AG04450 (cell line): ENCODE results near the gene GLUD1. TPM values are rescaled to one million over a fixed set of nuclear protein-coding genes. Genes with fewer than 3 reads are reported as not detected.
A peak's percentile ranks its signal among the peaks of the same experiment; 100 is the strongest.
"Not testable (repeated sequence)": the region's sequence is repeated elsewhere in the genome, so short reads cannot be mapped to it uniquely, and the experiment has no call there.

Source experiments
- CTCF ChIA-PET: fragments of 300-600, 350-600 bp; formaldehyde crosslinking; extraction: SDS; loops from one replicate; lab custom pipeline; 2022; ENCODE audit warnings: antibody characterized with exemption, inconsistent platforms; lab: Charles Lee
- POLR2A ChIA-PET: fragments of 350-600 bp; formaldehyde crosslinking; extraction: SDS; loops from one replicate; lab custom pipeline; 2021; ENCODE audit warnings: antibody characterized with exemption, inconsistent platforms; lab: Yijun Ruan, JAX
- DNase-seq: peaks from one replicate; pipeline ENCODE4 v3.0.0-alpha.2; 2011; ENCODE audit warnings: low read depth, low spot score
- H3K27ac ChIP-seq: one replicate; pipeline ENCODE4 v1.5.1; 2012; ENCODE audit warnings: low read depth, low read length, control low read depth
- H3K27me3 ChIP-seq: one replicate; pipeline ENCODE4 v1.6.0; 2012; ENCODE audit warnings: low read length; ENCODE audit not compliant: control insufficient read depth, insufficient read depth
- H3K4me3 ChIP-seq: 2 replicates; pipeline ENCODE4 v1.5.1; 2011; ENCODE audit warnings: mild to moderate bottlenecking, low read depth, low read length, control low read depth
- H3K9me3 ChIP-seq: 2 replicates; pipeline ENCODE4 v1.5.1; 2012; ENCODE audit warnings: low read length; ENCODE audit not compliant: control insufficient read depth, insufficient read depth
- CTCF ChIP-seq: IDR thresholded peaks from 2 replicates; pipeline ENCODE4 v1.5.1; 2011; ENCODE audit warnings: low read depth, low read length, control low read depth, inconsistent platforms
- polyA minus RNA-seq: library from RNA; depleted of rRNA, polyadenylated mRNA; stranded (reverse); fragments of >200 nt; gene quantifications from 2 replicates; pipeline ENCODE4 v1.2.3, GENCODE V29; 2011; rRNA and poly(A)+ RNA removed
- polyA plus RNA-seq: library from polyadenylated mRNA; depleted of rRNA; stranded (reverse); fragments of >200 nt; gene quantifications from 2 replicates; pipeline ENCODE4 v1.2.3, GENCODE V29; 2011; rRNA removed

The GLUD1 gene
- polyA plus RNA-seq (108 and 127 TPM in 2 replicates), polyA minus RNA-seq (79.0 and 94.0 TPM in 2 replicates)

DNA sequence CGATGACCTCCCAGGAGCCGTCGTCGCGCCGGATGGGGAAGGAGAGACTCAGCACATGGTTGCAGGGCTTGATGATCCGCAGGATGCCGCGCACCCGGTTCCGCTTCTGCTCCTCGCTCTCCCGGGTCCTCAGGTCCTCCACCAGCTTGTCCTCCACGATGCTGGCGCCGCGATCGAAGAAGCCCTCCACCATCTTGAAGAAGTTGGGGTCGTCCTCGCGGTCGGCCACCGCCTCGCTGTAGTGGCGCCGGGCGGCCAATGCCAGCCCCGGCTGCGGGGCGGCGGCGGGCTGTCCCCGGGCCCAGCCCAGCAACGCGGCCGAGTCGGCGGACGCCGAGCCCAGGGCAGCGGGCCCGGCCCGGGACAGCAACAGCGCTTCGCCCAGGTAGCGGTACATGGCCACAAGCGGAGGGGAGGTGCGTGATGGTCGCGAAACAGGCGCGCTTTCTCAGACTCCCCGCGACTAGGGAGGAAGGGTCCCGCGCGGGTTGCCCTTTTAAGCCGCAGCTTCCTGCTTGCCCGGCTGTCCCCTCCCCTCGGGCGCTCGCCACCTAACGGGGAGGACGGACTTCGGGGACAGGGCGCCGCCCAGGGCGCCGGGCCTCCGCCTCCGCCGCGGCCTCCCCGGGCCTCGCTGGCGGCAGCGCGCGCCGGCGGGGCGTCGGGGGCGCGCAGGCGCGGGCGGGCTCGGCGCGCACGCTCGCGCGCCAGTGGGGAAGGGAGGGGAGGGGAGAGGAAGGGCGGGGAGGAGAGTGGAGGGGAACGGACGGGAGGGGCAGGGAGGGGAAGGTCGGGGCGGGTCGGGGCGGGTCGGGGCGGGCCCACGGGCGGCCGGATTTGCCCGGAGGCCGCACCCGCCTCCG is at the start of gene GLUD1, which contains the start of gene SHLD2:
GLUD1 (minus strand) TSS at position 471 of the 863 bp plus-strand sequence; CDS start at position 397, 74 bp downstream.
SHLD2 (plus strand) TSS at position 834 of the 863 bp plus-strand sequence. CDS start 56,149 bp downstream, outside the sequence.
- Histone ChIP-seq H3K27ac (peak within 1 kb of the TSS; percentile 81), H3K4me3 (peak within 1 kb of the TSS; percentile 80), H3K27me3 (no peaks in the 10 kb centered on the region), H3K9me3 (no peaks in the 10 kb centered on the region; the same call in 1 of the 2 replicates)
- ChIA-PET CTCF (interaction anchor here (1.9 kb wide), 1 partner anchor 155 kb away, joined by 23 read pairs; no protein-coding TSS in a partner anchor), POLR2A (interaction anchor here (0.5 to 1.4 kb wide), 7 partner anchors 11 to 433 kb away, joined by 3 to 6 read pairs (median 3); partner anchors contain the start of gene BMPR1A)
- TF ChIP-seq CTCF = 0 out of 2 replicates have a peak, but pooled peaks have one; percentile 10
- DNase-seq = peak; percentile 52

DNA sequence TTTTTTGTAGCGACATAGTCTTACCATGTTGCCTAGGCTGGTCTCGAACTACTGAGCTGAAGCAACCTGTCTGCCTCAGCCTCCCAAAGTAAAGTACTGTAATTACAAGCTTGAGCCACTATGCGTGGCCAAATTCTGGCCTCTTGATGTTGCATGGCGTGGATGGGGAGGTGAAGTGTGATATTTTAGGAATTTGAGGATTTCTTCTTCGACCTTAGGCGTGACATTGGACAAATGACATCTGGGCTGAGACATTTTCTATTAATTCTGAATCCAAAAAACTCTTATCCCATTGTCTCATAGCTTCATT is 48.4 kb upstream of the GLUD1 start:
- POLR2A ChIA-PET, H3K9me3 ChIP-seq, H3K27ac ChIP-seq, H3K27me3 ChIP-seq, H3K4me3 ChIP-seq, CTCF ChIA-PET, DNase-seq: not testable (repeated sequence)

GRCh38 chr10:87142230-87143108 is 47.8 kb upstream of the GLUD1 start:
- CTCF ChIA-PET, H3K27me3 ChIP-seq, H3K27ac ChIP-seq, H3K9me3 ChIP-seq, POLR2A ChIA-PET, DNase-seq, H3K4me3 ChIP-seq: not testable (repeated sequence)

GRCh38 chr10:87137478-87137877 is 42.8 kb upstream of the GLUD1 start:
- H3K27me3 ChIP-seq, H3K4me3 ChIP-seq, CTCF ChIA-PET, POLR2A ChIA-PET, DNase-seq, H3K9me3 ChIP-seq, H3K27ac ChIP-seq: not testable (repeated sequence)

DNA sequence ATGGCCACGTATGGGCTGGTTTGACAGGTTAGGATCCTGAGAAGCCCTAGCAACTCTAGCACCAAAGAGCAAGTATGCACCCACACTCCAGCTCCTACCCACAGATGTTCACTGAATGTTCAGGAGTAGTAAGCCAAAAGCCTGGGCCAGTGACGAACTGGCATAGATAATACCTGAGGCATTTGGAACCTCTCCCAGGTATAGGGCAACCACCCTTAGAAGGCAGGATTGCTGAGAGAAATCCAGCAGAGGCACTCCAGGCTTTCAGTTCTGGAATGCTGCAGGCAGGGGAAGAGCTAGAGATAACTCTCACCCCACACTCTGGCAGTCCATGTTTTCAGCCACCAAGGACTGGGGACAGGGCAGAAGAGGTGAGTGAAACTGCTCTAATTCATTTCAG is 39.8 kb upstream of the GLUD1 start:
- POLR2A ChIA-PET, H3K9me3 ChIP-seq, H3K27ac ChIP-seq, DNase-seq, H3K4me3 ChIP-seq, H3K27me3 ChIP-seq: not testable (repeated sequence)
- CTCF ChIA-PET = interaction anchor here (0.6 kb wide), 1 partner anchor 195 kb away, joined by 6 read pairs; no protein-coding TSS in a partner anchor

DNA sequence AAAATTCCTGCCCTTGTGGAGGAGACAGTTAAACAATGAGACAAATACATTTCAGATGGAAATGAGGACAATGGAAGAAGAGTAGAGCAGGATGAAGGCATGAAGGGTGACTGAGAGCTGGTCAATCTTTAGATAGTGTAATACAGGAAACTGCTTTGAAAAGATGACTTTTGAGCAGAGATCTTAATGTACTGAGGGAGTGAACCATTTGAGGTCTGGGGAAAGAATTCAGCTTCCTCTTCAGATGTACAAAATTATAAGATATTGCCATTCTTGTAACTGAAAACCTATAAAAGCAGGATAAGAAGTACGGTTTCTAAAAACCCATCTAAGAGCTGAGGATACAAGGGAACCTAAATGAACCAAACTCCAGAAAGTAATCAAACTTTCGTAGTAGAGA is 39.3 kb upstream of the GLUD1 start:
- H3K27ac ChIP-seq, DNase-seq, H3K9me3 ChIP-seq, CTCF ChIA-PET, H3K27me3 ChIP-seq, H3K4me3 ChIP-seq, POLR2A ChIA-PET: not testable (repeated sequence)

DNA sequence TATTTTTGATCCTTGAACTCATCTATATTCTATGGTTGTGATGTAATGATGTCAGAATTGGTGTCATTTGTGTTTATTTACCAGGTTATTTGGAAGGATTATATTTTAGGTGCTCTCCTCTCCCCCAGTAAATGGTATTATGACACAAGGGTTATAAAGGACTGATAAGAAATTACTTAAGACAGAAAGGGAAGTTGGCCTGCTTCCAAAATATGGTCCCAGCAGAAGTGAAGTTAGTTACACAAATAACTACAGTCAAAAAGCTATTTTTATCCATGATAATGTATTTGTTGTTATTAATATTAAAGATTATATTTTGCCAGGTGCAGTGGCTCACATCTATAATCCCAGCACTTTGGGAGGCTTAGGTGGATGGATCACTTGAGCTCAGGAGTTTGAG is 37.5 kb upstream of the GLUD1 start:
- CTCF ChIA-PET, H3K4me3 ChIP-seq, H3K27me3 ChIP-seq, DNase-seq, POLR2A ChIA-PET, H3K9me3 ChIP-seq, H3K27ac ChIP-seq: not testable (repeated sequence)

- POLR2A ChIA-PET = not testable (repeated sequence)
Observed at GRCh38 chr10:87127607-87128156, 33.0 kb upstream of the GLUD1 start.

GRCh38 chr10:87127048-87127447 is 32.4 kb upstream of the GLUD1 start:
- CTCF ChIA-PET, H3K4me3 ChIP-seq, DNase-seq, H3K27me3 ChIP-seq, POLR2A ChIA-PET, H3K9me3 ChIP-seq, H3K27ac ChIP-seq: not testable (repeated sequence)

More at GRCh38 chr10:87127607-87128156, 33.0 kb upstream of the GLUD1 start:
- H3K27ac ChIP-seq, H3K4me3 ChIP-seq, H3K9me3 ChIP-seq, DNase-seq, H3K27me3 ChIP-seq, CTCF ChIA-PET: not testable (repeated sequence)

- POLR2A ChIA-PET, CTCF ChIA-PET: not testable (repeated sequence)
Observed at GRCh38 chr10:87123351-87123750, 28.7 kb upstream of the GLUD1 start.

More at GRCh38 chr10:87123351-87123750, 28.7 kb upstream of the GLUD1 start:
- not testable (repeated sequence) for DNase-seq, H3K9me3 ChIP-seq, H3K27me3 ChIP-seq, H3K27ac ChIP-seq, H3K4me3 ChIP-seq
